ENCODE data around the gene P2RX7.

- no peak for TF ChIP-seq CTCF (IDR thresholded peaks at IDR 0.05 in 4 of 5, conservative IDR thresholded peaks at IDR 0.05 in 1 of 5)
- TF ChIP-seq POLR2A (IDR thresholded peaks at IDR 0.05): peak; percentile 60 to 68
Observed at GRCh38 chr12:121209624-121210572, 77.2 kb downstream of the P2RX7 start, which contains the start of gene P2RX4.

Measured in gastrocnemius medialis (tissue), 4 donors.